Caco-2 (cell line): ENCODE results near the gene SLC38A7. TPM values are rescaled to one million over a fixed set of nuclear protein-coding genes. Genes with fewer than 3 reads are reported as not detected.

Source experiments
- BruUV-seq: library from RNA; stranded (reverse); fragments of 400-500 nt; replicated peaks from 2 replicates; lab custom pipeline; 2021; lab: Mats Ljungman, UMichigan
- CTCF ChIA-PET: fragments of 300-600 bp; sonication (Branson Sonifier 250); formaldehyde crosslinking; loops from one replicate; lab custom pipeline; 2022; ENCODE audit warnings: antibody characterized with exemption; lab: Charles Lee
- POLR2A ChIA-PET: fragments of 300-600 bp; sonication (Branson Sonifier 250); formaldehyde crosslinking; loops from one replicate; lab custom pipeline; 2022; ENCODE audit warnings: antibody characterized with exemption; lab: Charles Lee
- DNase-seq, 2 experiments: peaks; one replicate each; pipeline versions ENCODE4 v3.0.0 to v3.0.0-alpha.2; 2020 to 2022
- H3K27me3 ChIP-seq: replicated peaks from 2 replicates; pipeline ENCODE4 v1.6.0; 2011; ENCODE audit warnings: low read length; ENCODE audit not compliant: control insufficient read depth, insufficient read depth
- H3K36me3 ChIP-seq: 2 replicates; pipeline ENCODE4 v1.5.1; 2011; ENCODE audit warnings: low read length; ENCODE audit not compliant: control insufficient read depth, insufficient read depth
- H3K4me1 ChIP-seq: fragments of 250-450 bp; sonication (Bioruptor Pico); 2 replicates; pipeline ENCODE4 v1.5.1; 2020; ENCODE audit warnings: mild to moderate bottlenecking
- H3K4me3 ChIP-seq: 2 replicates; pipeline ENCODE4 v1.5.1; 2011; ENCODE audit warnings: low read depth, mild to moderate bottlenecking, control low read depth, low read length
- H3K9me3 ChIP-seq: fragments of 250-450 bp; sonication (Bioruptor Pico); 2 replicates; pipeline ENCODE4 v1.5.1; 2020; ENCODE audit warnings: mild to moderate bottlenecking, moderate library complexity
- H3K27ac Mint-ChIP-seq: one replicate; pipeline ENCODE4 v1.8.0; 2022; ENCODE audit warnings: mixed read lengths; ENCODE audit not compliant: unreplicated experiment
- H3K27me3 Mint-ChIP-seq: one replicate; pipeline ENCODE4 v1.8.0; 2022; ENCODE audit warnings: mixed read lengths; ENCODE audit not compliant: insufficient read depth, unreplicated experiment
- H3K36me3 Mint-ChIP-seq: one replicate; pipeline ENCODE4 v1.8.0; 2022; ENCODE audit warnings: mild to moderate bottlenecking, mixed read lengths; ENCODE audit not compliant: insufficient read depth, unreplicated experiment
- H3K4me1 Mint-ChIP-seq: one replicate; pipeline ENCODE4 v1.8.0; 2022; ENCODE audit warnings: low read depth, mixed read lengths; ENCODE audit not compliant: unreplicated experiment
- H3K4me3 Mint-ChIP-seq: one replicate; pipeline ENCODE4 v1.8.0; 2022; ENCODE audit warnings: mild to moderate bottlenecking, moderate library complexity, mixed read lengths; ENCODE audit not compliant: unreplicated experiment
- H3K9me3 Mint-ChIP-seq: one replicate; pipeline ENCODE4 v1.8.0; 2022; ENCODE audit warnings: mixed read lengths; ENCODE audit not compliant: unreplicated experiment
- CTCF ChIP-seq, 2 experiments: fragments of 200-600 bp in 1 of 2; IDR thresholded peaks; 1 replicate in 1 of 2; 2 replicates in 1 of 2; pipeline versions ENCODE4 v1.5.1 to v1.8.0; 2011 to 2022; ENCODE audit warnings: antibody characterized with exemption in 1 of 2, control low read depth in 1 of 2, inconsistent platforms in 1 of 2, low read depth in 1 of 2, low read length in 1 of 2, mild to moderate bottlenecking in 1 of 2, moderate library complexity in 1 of 2; ENCODE audit not compliant: insufficient read depth in 1 of 2, severe bottlenecking in 1 of 2, unreplicated experiment in 1 of 2
- intact Hi-C: fragments of 100-400 bp; cut with micrococcal nuclease; formaldehyde crosslinking; loops from one replicate; pipeline ENCODE4 v1.10.0; 2022; ENCODE audit not compliant: unreplicated experiment
- total RNA-seq: library from RNA; stranded (reverse); gene quantifications from 2 replicates; pipeline ENCODE4 v1.2.3, GENCODE V29; 2022

SLC38A7 gene
- total RNA-seq, 1 experiment from 2014 or later: 24.1 TPM

GRCh38 chr16:58733248-58733670 is 48.7 kb upstream of the SLC38A7 start:
- no peaks in the 10 kb centered on the region for H3K36me3 ChIP-seq
- intact Hi-C loops: loop anchor here (1.0 kb wide), 1 partner anchor 23 kb away; no protein-coding TSS in a partner anchor
- H3K27ac Mint-ChIP-seq: peak overlapping the region; percentile 99
- peak overlapping the region; percentile 76 for H3K4me3 ChIP-seq
- H3K27me3 Mint-ChIP-seq: no peaks in the 10 kb centered on the region
- ChIA-PET CTCF (interaction anchor here (1.5 kb wide), 1 partner anchor 23 kb away, joined by 4 read pairs; no protein-coding TSS in a partner anchor), POLR2A (no interaction called here)
- peaks cover 12% of the 10 kb centered on the region for H3K4me1 Mint-ChIP-seq
- no peaks in the 10 kb centered on the region for H3K9me3 Mint-ChIP-seq
- no peaks in the 10 kb centered on the region; the same call in 1 of the 2 replicates for H3K4me1 ChIP-seq
- no peak for TF ChIP-seq CTCF (IDR thresholded peaks at IDR 0.05; ENCODE audit: insufficient read depth in 1 of 2, low read depth in 1 of 2, low read length in 1 of 2, severe bottlenecking in 1 of 2, unreplicated experiment in 1 of 2)
- no peaks in the 10 kb centered on the region for H3K27me3 ChIP-seq
- BruUV-seq: no TSS peak
- peak overlapping the region; percentile 100 for H3K4me3 Mint-ChIP-seq
- DNase-seq: peak in 1 of 2 experiments; percentile 15
- peaks cover 4% of the 10 kb centered on the region for H3K36me3 Mint-ChIP-seq
- no peaks in the 10 kb centered on the region for H3K9me3 ChIP-seq

GRCh38 chr16:58732545-58733247 is 48.1 kb upstream of the SLC38A7 start:
- H3K27me3 Mint-ChIP-seq: no peaks in the 10 kb centered on the region
- TSS peak; percentile 26 for BruUV-seq

More at GRCh38 chr16:58732545-58733247, 48.1 kb upstream of the SLC38A7 start:
- Mint-ChIP-seq H3K4me1 (peaks cover 12% of the 10 kb centered on the region), H3K36me3 (peaks cover 4% of the 10 kb centered on the region), H3K9me3 (no peaks in the 10 kb centered on the region), H3K27ac (peak overlapping the region; percentile 99), H3K4me3 (peak overlapping the region; percentile 100)
- ChIA-PET POLR2A (no interaction called here), CTCF (interaction anchor here (1.5 kb wide), 1 partner anchor 24 kb away, joined by 4 read pairs; no protein-coding TSS in a partner anchor)
- Histone ChIP-seq H3K9me3 (no peaks in the 10 kb centered on the region), H3K4me1 (peaks cover 2% of the 10 kb centered on the region), H3K27me3 (no peaks in the 10 kb centered on the region), H3K4me3 (peak overlapping the region; percentile 76), H3K36me3 (no peaks in the 10 kb centered on the region)
- no peak for TF ChIP-seq CTCF (IDR thresholded peaks at IDR 0.05; ENCODE audit: insufficient read depth in 1 of 2, low read depth in 1 of 2, low read length in 1 of 2, severe bottlenecking in 1 of 2, unreplicated experiment in 1 of 2)
- DNase-seq: no peak
- intact Hi-C loops: loop anchor here (1.0 kb wide), 1 partner anchor 24 kb away; no protein-coding TSS in a partner anchor
